A549 (cell line): ENCODE measurements around the gene ULK4. TPM values are rescaled to one million over a fixed set of nuclear protein-coding genes. Genes with fewer than 3 reads are reported as not detected.

ENCODE experiments used
- ATAC-seq, 2 experiments: fragments of 200-7000 bp in 1 of 2; fragments of >200 bp in 1 of 2; cut with Nextera tagmentation in 1 of 2; cut with Tn5 transposase in 1 of 2; 3 replicates each; pipeline versions ENCODE4 v1.8.0 to v1.9.1; 2018 to 2020; ENCODE audit warnings: mild to moderate bottlenecking in 1 of 2, moderate library complexity in 1 of 2
- CTCF ChIA-PET: fragments of 300-600 bp; sonication (Branson Sonifier 250); formaldehyde crosslinking; extraction: SDS; loops from one replicate; lab custom pipeline; 2021; ENCODE audit warnings: antibody characterized with exemption, inconsistent platforms; lab: Yijun Ruan, JAX
- POLR2A ChIA-PET: fragments of 350-600 bp; formaldehyde crosslinking; extraction: SDS; loops from one replicate; lab custom pipeline; 2021; ENCODE audit warnings: antibody characterized with exemption, inconsistent platforms; lab: Yijun Ruan, JAX
- DNase-seq, 2 experiments: peaks; one replicate each; pipeline versions ENCODE4 v3.0.0 to v3.0.0-alpha.2; 2011 to 2016; ENCODE audit warnings: low read depth in 1 of 2, low spot score in 1 of 2
- FAIRE-seq: peaks from 2 replicates; lab custom pipeline; 2011; peaks lifted over from hg19 to GRCh38; lab: Jason Lieb, UNC
- H3K27ac ChIP-seq, 2 experiments: fragments of >200 bp; sonication (Bioruptor Twin); formaldehyde crosslinking; 3 replicates each; pipeline ENCODE4 v1.5.1; 2016 to 2017
- H3K4me1 ChIP-seq: fragments of >200 bp; sonication (Bioruptor Twin); formaldehyde crosslinking; 3 replicates; pipeline ENCODE4 v1.6.1; 2016
- H3K4me2 ChIP-seq: fragments of >200 bp; sonication (Bioruptor Twin); formaldehyde crosslinking; 3 replicates; pipeline ENCODE4 v1.6.1; 2016
- H3K4me3 ChIP-seq: fragments of >200 bp; sonication (Bioruptor Twin); formaldehyde crosslinking; 3 replicates; pipeline ENCODE4 v1.5.1; 2016
- H3K9me3 ChIP-seq: fragments of >200 bp; sonication (Bioruptor Twin); formaldehyde crosslinking; 3 replicates; pipeline ENCODE4 v1.6.1; 2016
- CBX2 ChIP-seq: fragments of 200-600 bp; sonication (generic); IDR thresholded peaks from 2 replicates; pipeline ENCODE4 v1.6.1; 2016; ENCODE audit warnings: low read depth, mild to moderate bottlenecking, borderline replicate concordance
- CBX8 ChIP-seq: fragments of 200-600 bp; sonication (generic); IDR thresholded peaks from 2 replicates; pipeline ENCODE4 v1.6.1; 2016
- CEBPB ChIP-seq, 2 experiments: fragments of >200 bp in 1 of 2; sonication (Bioruptor Twin) in 1 of 2; formaldehyde crosslinking in 1 of 2; IDR thresholded peaks; 2 replicates each; pipeline ENCODE4 v1.6.1; 2012 to 2016
- CHD2 ChIP-seq: fragments of 150-350 bp; IDR thresholded peaks from 2 replicates; pipeline ENCODE4 v1.6.1; 2014; ENCODE audit warnings: low read length; ENCODE audit not compliant: partially characterized antibody
- CHD4 ChIP-seq: fragments of 200-600 bp; sonication (generic); IDR thresholded peaks from 2 replicates; pipeline ENCODE4 v1.6.1; 2016; ENCODE audit warnings: antibody characterized with exemption, mild to moderate bottlenecking, borderline replicate concordance
- EHMT2 ChIP-seq: fragments of 200-600 bp; sonication (generic); IDR thresholded peaks from 2 replicates; pipeline ENCODE4 v1.6.1; 2016; ENCODE audit warnings: antibody characterized with exemption, low read depth, mild to moderate bottlenecking, moderate library complexity
- EP300 ChIP-seq, 2 experiments: fragments of >200 bp; sonication (Bioruptor Twin); formaldehyde crosslinking; IDR thresholded peaks; 2 replicates in 1 of 2; 3 replicates in 1 of 2; pipeline ENCODE4 v1.6.1; 2016 to 2017
- FOSL2 ChIP-seq, 2 experiments: fragments of 450-650 bp in 1 of 2; fragments of >200 bp in 1 of 2; sonication (Bioruptor Twin) in 1 of 2; formaldehyde crosslinking; IDR thresholded peaks; 2 replicates each; pipeline versions ENCODE4 v1.5.0 to v1.6.1; 2016 to 2020; ENCODE audit warnings: mild to moderate bottlenecking in 1 of 2, moderate library complexity in 1 of 2
- GATA3 ChIP-seq: IDR thresholded peaks from 2 replicates; pipeline ENCODE4 v1.6.1; 2012; ENCODE audit warnings: borderline replicate concordance
- HEYL ChIP-seq: fragments of 250-450 bp; sonication (Bioruptor Pico); IDR thresholded peaks from 2 replicates; pipeline ENCODE4 v1.8.0; 2021; ENCODE audit warnings: mild to moderate bottlenecking, moderate library complexity
- HOXA7 ChIP-seq: fragments of 250-450 bp; sonication (Bioruptor Pico); IDR thresholded peaks from 2 replicates; pipeline ENCODE4 v1.5.0; 2020; ENCODE audit warnings: mild to moderate bottlenecking, moderate library complexity
- HOXB5 ChIP-seq: fragments of 250-450 bp; sonication (Bioruptor Pico); IDR thresholded peaks from 2 replicates; pipeline ENCODE4 v1.5.0; 2020; ENCODE audit warnings: mild to moderate bottlenecking, moderate library complexity
- MAFK ChIP-seq: fragments of 450-650 bp; IDR thresholded peaks from 2 replicates; pipeline ENCODE4 v1.6.1; 2014; ENCODE audit not compliant: partially characterized antibody
- MAZ ChIP-seq: fragments of 150-350 bp; IDR thresholded peaks from 2 replicates; pipeline ENCODE4 v1.6.1; 2014; ENCODE audit warnings: antibody characterized with exemption, low read depth, low read length, borderline replicate concordance
- PHF8 ChIP-seq: fragments of 200-600 bp; sonication (generic); IDR thresholded peaks from 2 replicates; pipeline ENCODE4 v1.6.1; 2016; ENCODE audit warnings: low read depth, mild to moderate bottlenecking, antibody characterized with exemption, moderate library complexity, borderline replicate concordance
- RARB ChIP-seq: fragments of 250-450 bp; sonication (Bioruptor Pico); IDR thresholded peaks from 2 replicates; pipeline ENCODE4 v1.8.0; 2021; ENCODE audit warnings: mild to moderate bottlenecking, moderate library complexity
- RNF2 ChIP-seq: fragments of 200-600 bp; sonication (generic); IDR thresholded peaks from 2 replicates; pipeline ENCODE4 v1.6.1; 2016; ENCODE audit warnings: low read depth, mild to moderate bottlenecking, antibody characterized with exemption, moderate library complexity, borderline replicate concordance
- TFCP2L1 ChIP-seq: fragments of 250-450 bp; sonication (Bioruptor Pico); IDR thresholded peaks from 2 replicates; pipeline ENCODE4 v1.5.0; 2021; ENCODE audit warnings: mild to moderate bottlenecking
- ZC3H11A ChIP-seq: fragments of 450-650 bp; IDR thresholded peaks from 2 replicates; pipeline ENCODE4 v1.6.1; 2014; ENCODE audit warnings: antibody characterized with exemption, mild to moderate bottlenecking
- ZFP36 ChIP-seq: fragments of 450-650 bp; IDR thresholded peaks from 2 replicates; pipeline ENCODE4 v1.6.1; 2014; ENCODE audit warnings: borderline replicate concordance; ENCODE audit not compliant: partially characterized antibody
- ZNF302 ChIP-seq: fragments of 250-450 bp; sonication (Bioruptor Pico); IDR thresholded peaks from 2 replicates; pipeline ENCODE4 v1.9.0; 2021; ENCODE audit warnings: inconsistent platforms, mild to moderate bottlenecking, moderate library complexity
- WGBS: methylation state at CpG from one replicate; pipeline ENCODE4 v1.1.6; 2017; ENCODE audit errors: missing lambda C conversion rate; 5-methylcytosine and 5-hydroxymethylcytosine counted together
- polyA plus RNA-seq, 4 experiments: library from polyadenylated mRNA; depleted of rRNA in 3 of 4; stranded (reverse); fragments of >200 nt; fragmentation: RNase III in 1 of 4; extraction: RNeasy Plus Mini Kit Qiagen cat#74134 plus additional on column Dnase treatment in 1 of 4; gene quantifications; 2 replicates in 3 of 4; 3 replicates in 1 of 4; pipeline ENCODE4 v1.2.3, GENCODE V29; 2011 to 2017
- TF ChIP-seq, protein P1 (sequence below): fragments of 250-450 bp; sonication (Bioruptor Pico); IDR thresholded peaks from 2 replicates; pipeline ENCODE4 v1.5.0; 2020; ENCODE audit warnings: low read depth, mild to moderate bottlenecking, moderate library complexity
- TF ChIP-seq, protein P2 (sequence below): fragments of 200-600 bp; sonication (generic); IDR thresholded peaks from 2 replicates; pipeline ENCODE4 v1.6.1; 2016; ENCODE audit warnings: antibody characterized with exemption, mild to moderate bottlenecking, moderate library complexity
- TF ChIP-seq, protein P3 (sequence below): fragments of >200 bp; sonication (Bioruptor Twin); formaldehyde crosslinking; IDR thresholded peaks from 3 replicates; pipeline ENCODE4 v1.6.1; 2016

ULK4 gene
- polyA plus RNA-seq, 2 of the 4 experiments (the other 2 are of a cell fraction), result 4.9 to 7.7 TPM

DNA sequence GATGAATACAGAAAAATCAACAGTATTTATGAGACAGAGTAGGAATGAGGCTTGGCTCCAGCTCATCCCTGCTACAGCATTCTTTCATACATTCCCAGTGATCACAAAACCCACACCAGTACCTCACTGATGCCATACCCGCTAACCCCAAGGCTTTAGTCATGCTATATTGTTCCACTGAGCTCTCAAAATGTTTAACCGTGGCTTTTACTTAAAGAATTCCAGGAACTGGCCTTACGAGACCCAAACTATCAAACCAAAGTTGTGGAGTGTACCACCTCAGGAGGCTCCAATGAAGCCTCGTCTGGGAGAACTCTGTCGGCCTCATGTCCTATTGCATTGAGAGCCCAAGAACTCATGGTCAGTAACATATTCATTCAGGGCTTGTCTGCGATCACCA, 278.9 kb downstream of the ULK4 start:
- Histone ChIP-seq H3K9me3 (no peaks in the 10 kb centered on the region), H3K27ac (peak overlapping the region; percentile 63 to 66; a peak in 5 of 6 replicates), H3K4me1 (peaks cover 47% of the 10 kb centered on the region), H3K4me3 (no peak overlapping the region), H3K4me2 (peak overlapping the region; percentile 35; the same call in 1 of the 3 replicates)
- peak in 1 of 2 experiments; percentile 48; a peak in 2 of 6 replicates for ATAC-seq
- ChIA-PET POLR2A (no interaction called here), CTCF (interaction anchor here (1.2 kb wide), 1 partner anchor 1098 kb away, joined by 3 read pairs; no protein-coding TSS in a partner anchor)
- TF ChIP-seq RARB (CRISPR knock-in tag), result no peak
- no peak for DNase-seq
- 84% methylated on average over 5 of the region's 6 CpGs for WGBS
- FAIRE-seq, result no peak

DNA sequence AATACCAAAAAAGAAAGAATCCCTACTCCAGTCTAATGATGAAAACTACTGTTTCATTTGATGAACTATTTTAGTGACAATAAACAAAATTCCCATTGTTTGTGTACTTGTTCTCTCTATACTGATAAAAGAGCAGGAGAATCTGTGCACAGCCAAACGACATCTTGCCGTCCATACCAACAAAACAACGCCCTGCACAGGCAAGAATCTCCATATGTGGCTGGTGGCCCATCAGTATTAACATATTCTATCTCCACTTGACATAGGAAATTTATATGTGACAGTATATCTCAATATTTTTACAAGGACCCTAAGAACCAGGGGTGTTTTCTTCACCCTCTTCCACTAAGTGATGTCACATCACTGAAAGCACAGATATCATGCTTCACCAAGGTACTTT, 279.5 kb downstream of the ULK4 start:
- ATAC-seq (no peak), FAIRE-seq (no peak), DNase-seq (no peak)
- WGBS, result 86% methylated on average over 3 of the region's 3 CpGs
- Histone ChIP-seq H3K4me1 (peaks cover 43% of the 10 kb centered on the region), H3K27ac (peak overlapping the region; percentile 63 to 66; a peak in 3 of 6 replicates), H3K4me3 (no peak overlapping the region), H3K4me2 (no peak overlapping the region), H3K9me3 (no peaks in the 10 kb centered on the region)
- CTCF ChIA-PET, result interaction anchor here (1.2 kb wide), 1 partner anchor 1098 kb away, joined by 3 read pairs; no protein-coding TSS in a partner anchor
- POLR2A ChIA-PET, result no interaction called here
- TF ChIP-seq HEYL (CRISPR knock-in tag) (no peak), HOXA7 (CRISPR knock-in tag) (no peak), GATA3 (no peak), CBX2 (no peak), HOXB5 (no peak), RARB (CRISPR knock-in tag) (no peak), CHD4 (no peak), TFCP2L1 (CRISPR knock-in tag) (no peak), RNF2 (no peak), ZFP36 (no peak), EHMT2 (no peak), MAZ (no peak), PHF8 (no peak), FOSL2 (IDR thresholded peaks at IDR 0.05) (no peak), FOSL2 (CRISPR knock-in tag; IDR thresholded peaks at IDR 0.05) (no peak), MAFK (no peak)
- TF ChIP-seq, protein P1, sequence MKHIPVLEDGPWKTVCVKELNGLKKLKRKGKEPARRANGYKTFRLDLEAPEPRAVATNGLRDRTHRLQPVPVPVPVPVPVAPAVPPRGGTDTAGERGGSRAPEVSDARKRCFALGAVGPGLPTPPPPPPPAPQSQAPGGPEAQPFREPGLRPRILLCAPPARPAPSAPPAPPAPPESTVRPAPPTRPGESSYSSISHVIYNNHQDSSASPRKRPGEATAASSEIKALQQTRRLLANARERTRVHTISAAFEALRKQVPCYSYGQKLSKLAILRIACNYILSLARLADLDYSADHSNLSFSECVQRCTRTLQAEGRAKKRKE (CRISPR knock-in tag), result no peak

DNA sequence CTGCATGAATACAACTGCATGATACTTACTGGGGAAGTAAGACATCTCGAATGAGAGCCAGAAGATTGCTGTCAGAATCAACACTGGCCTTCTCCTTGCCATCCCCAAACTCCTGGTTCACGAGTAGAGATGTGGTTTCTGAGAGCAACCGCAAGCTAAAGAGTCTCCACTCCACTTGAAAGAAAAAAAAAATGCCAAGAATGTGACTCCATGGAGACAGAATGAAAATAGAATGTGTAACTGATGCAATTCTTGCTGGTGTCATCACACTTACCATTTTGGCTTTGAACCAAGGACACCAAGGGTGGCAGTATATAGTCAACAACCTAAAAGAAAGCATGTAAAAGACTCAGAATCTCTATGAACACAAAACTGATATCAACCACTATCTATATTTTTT, 280.4 kb downstream of the ULK4 start:
- POLR2A ChIA-PET, result no interaction called here
- DNase-seq (peak in 1 of 2 experiments; percentile 64), FAIRE-seq (no peak), ATAC-seq (peak; percentile 65 to 75)
- H3K4me2 ChIP-seq, result peak overlapping the region; percentile 48
- CTCF ChIA-PET, result no interaction called here
- H3K27ac ChIP-seq, result peak overlapping the region; percentile 63 to 71
- no peaks in the 10 kb centered on the region for H3K9me3 ChIP-seq
- peaks cover 43% of the 10 kb centered on the region for H3K4me1 ChIP-seq
- no peak overlapping the region; the same call in 2 of the 3 replicates for H3K4me3 ChIP-seq
- no peak for TF ChIP-seq ZC3H11A
- peak; percentile 41 to 56; a peak in 2 of 4 replicates for TF ChIP-seq CEBPB (IDR thresholded peaks at IDR 0.05)
- peak in 1 of 2 experiments; percentile 20; a peak in 1 of 5 replicates for TF ChIP-seq EP300 (IDR thresholded peaks at IDR 0.05)
- 40% methylated on average over 3 of the region's 3 CpGs for WGBS

DNA sequence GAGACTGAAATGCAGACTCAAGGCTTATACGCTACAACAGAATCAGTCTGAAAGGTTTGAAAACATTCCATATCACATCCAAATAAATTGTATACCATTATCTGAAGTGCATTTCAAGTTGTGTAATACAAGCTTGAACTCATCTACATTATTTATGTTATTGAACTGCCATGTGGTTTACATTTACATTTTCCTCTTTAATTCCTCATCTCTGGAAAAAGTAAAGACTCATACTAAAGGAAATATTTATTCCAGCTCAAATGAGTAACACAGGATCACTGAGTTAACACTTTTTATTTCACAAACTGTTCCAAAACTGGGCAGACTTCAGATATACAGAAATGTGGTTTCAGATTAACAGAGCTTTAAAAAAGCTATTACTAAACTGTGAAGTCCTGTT, 282.5 kb downstream of the ULK4 start:
- no peak overlapping the region for H3K4me3 ChIP-seq
- H3K27ac ChIP-seq, result no peak overlapping the region; a peak in 1 of 6 replicates
- CTCF ChIA-PET, result no interaction called here
- peaks cover 33% of the 10 kb centered on the region for H3K4me1 ChIP-seq
- no peaks in the 10 kb centered on the region for H3K9me3 ChIP-seq
- FAIRE-seq (no peak), DNase-seq (no peak), ATAC-seq (no peak)
- no peak overlapping the region for H3K4me2 ChIP-seq
- WGBS, result 87% methylated on average over 1 of the region's 1 CpG
- POLR2A ChIA-PET, result no interaction called here
- TF ChIP-seq, protein P2, sequence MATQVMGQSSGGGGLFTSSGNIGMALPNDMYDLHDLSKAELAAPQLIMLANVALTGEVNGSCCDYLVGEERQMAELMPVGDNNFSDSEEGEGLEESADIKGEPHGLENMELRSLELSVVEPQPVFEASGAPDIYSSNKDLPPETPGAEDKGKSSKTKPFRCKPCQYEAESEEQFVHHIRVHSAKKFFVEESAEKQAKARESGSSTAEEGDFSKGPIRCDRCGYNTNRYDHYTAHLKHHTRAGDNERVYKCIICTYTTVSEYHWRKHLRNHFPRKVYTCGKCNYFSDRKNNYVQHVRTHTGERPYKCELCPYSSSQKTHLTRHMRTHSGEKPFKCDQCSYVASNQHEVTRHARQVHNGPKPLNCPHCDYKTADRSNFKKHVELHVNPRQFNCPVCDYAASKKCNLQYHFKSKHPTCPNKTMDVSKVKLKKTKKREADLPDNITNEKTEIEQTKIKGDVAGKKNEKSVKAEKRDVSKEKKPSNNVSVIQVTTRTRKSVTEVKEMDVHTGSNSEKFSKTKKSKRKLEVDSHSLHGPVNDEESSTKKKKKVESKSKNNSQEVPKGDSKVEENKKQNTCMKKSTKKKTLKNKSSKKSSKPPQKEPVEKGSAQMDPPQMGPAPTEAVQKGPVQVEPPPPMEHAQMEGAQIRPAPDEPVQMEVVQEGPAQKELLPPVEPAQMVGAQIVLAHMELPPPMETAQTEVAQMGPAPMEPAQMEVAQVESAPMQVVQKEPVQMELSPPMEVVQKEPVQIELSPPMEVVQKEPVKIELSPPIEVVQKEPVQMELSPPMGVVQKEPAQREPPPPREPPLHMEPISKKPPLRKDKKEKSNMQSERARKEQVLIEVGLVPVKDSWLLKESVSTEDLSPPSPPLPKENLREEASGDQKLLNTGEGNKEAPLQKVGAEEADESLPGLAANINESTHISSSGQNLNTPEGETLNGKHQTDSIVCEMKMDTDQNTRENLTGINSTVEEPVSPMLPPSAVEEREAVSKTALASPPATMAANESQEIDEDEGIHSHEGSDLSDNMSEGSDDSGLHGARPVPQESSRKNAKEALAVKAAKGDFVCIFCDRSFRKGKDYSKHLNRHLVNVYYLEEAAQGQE, result no peak
- TF ChIP-seq CHD2, result no peak
- TF ChIP-seq, protein P1 (CRISPR knock-in tag), result no peak
- TF ChIP-seq CBX8, result no peak
- TF ChIP-seq ZNF302 (CRISPR knock-in tag), result no peak
- TF ChIP-seq, protein P3, sequence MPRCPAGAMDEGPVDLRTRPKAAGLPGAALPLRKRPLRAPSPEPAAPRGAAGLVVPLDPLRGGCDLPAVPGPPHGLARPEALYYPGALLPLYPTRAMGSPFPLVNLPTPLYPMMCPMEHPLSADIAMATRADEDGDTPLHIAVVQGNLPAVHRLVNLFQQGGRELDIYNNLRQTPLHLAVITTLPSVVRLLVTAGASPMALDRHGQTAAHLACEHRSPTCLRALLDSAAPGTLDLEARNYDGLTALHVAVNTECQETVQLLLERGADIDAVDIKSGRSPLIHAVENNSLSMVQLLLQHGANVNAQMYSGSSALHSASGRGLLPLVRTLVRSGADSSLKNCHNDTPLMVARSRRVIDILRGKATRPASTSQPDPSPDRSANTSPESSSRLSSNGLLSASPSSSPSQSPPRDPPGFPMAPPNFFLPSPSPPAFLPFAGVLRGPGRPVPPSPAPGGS, result no peak
- no peak for TF ChIP-seq MAFK
